HG03045 (cell line): Measurements from ENCODE around the gene CYTH2.

Experiments
- ATAC-seq: cut with Tn5 transposase; IDR thresholded peaks from one replicate; pipeline ENCODE4 v1.9.1; 2021; ENCODE audit warnings: mild to moderate bottlenecking, moderate library complexity; ENCODE audit not compliant: unreplicated experiment

CYTH2 gene

GRCh38 chr19:48452289-48453190 is 16.6 kb upstream of the CYTH2 start:
- no peak for ATAC-seq

GRCh38 chr19:48454150-48454730 is 14.9 kb upstream of the CYTH2 start:
- ATAC-seq, result no peak

- ATAC-seq, result no peak
Measured at GRCh38 chr19:48455171-48455907, 13.8 kb upstream of the CYTH2 start, which contains the start of gene KCNJ14. KCNJ14 (plus strand) TSS chr19:48455574; CDS start chr19:48461725, 6,151 bp downstream.

GRCh38 chr19:48455908-48456562 is 13.1 kb upstream of the CYTH2 start:
- no peak for ATAC-seq

GRCh38 chr19:48456864-48457263 is 12.3 kb upstream of the CYTH2 start:
- ATAC-seq, result no peak

GRCh38 chr19:48458016-48458415 is 11.2 kb upstream of the CYTH2 start:
- no peak for ATAC-seq

- ATAC-seq, result no peak
Measured at GRCh38 chr19:48461651-48461981, 7.6 kb upstream of the CYTH2 start.

GRCh38 chr19:48461982-48462655 is 7.0 kb upstream of the CYTH2 start:
- ATAC-seq, result no peak

GRCh38 chr19:48465215-48465614 is 4.0 kb upstream of the CYTH2 start:
- ATAC-seq, result no peak

- ATAC-seq, result no peak
Measured at GRCh38 chr19:48466561-48467325, 2.4 kb upstream of the CYTH2 start.

- ATAC-seq, result peak; percentile 90
Measured at GRCh38 chr19:48468772-48469288, 339 bp upstream of the CYTH2 start.

GRCh38 chr19:48469934-48470680 is 938 bp downstream of the CYTH2 start:
- no peak for ATAC-seq

- no peak for ATAC-seq
Measured at GRCh38 chr19:48470856-48471255, 1.7 kb downstream of the CYTH2 start.

GRCh38 chr19:48471836-48472235 is 2.7 kb downstream of the CYTH2 start:
- no peak for ATAC-seq

GRCh38 chr19:48473161-48473966 is 4.2 kb downstream of the CYTH2 start:
- ATAC-seq, result no peak

- no peak for ATAC-seq
Measured at GRCh38 chr19:48474084-48474592, 5.0 kb downstream of the CYTH2 start.

- ATAC-seq, result no peak
Measured at GRCh38 chr19:48475369-48476068, 6.3 kb downstream of the CYTH2 start.
